K562 (cell line): ENCODE results near the gene CALML3.

Experiments used
- ATF1 ChIP-seq, 2 experiments: fragments of 450-650 bp in 1 of 2; IDR thresholded peaks; 2 replicates each; pipeline ENCODE4 v1.6.1; 2016; ENCODE audit warnings: missing compliant biosample characterization in 1 of 2, missing genetic modification characterization in 1 of 2
- CC2D1A ChIP-seq: fragments of 450-650 bp; IDR thresholded peaks from 2 replicates; pipeline ENCODE4 v1.6.1; 2017; ENCODE audit warnings: mild to moderate bottlenecking
- CTCF ChIP-seq, 3 experiments: IDR thresholded peaks in 2 of 3; conservative IDR thresholded peaks in 1 of 3; 2 replicates each; pipeline ENCODE4 v1.5.1; 2011 to 2012; ENCODE audit warnings: low read length in 3 of 3, mild to moderate bottlenecking in 3 of 3, control low read depth in 2 of 3, improper control_type of control experiment in 1 of 3, inconsistent platforms in 1 of 3, low read depth in 1 of 3, mixed read lengths in 1 of 3, moderate library complexity in 1 of 3; ENCODE audit not compliant: insufficient read depth in 2 of 3
- FOS ChIP-seq: IDR thresholded peaks from 3 replicates; pipeline ENCODE4 v1.6.1; 2011; ENCODE audit not compliant: insufficient read length; ENCODE audit errors: extremely low read depth
- HMG20B ChIP-seq: fragments of 250-450 bp; sonication (Bioruptor Pico); IDR thresholded peaks from 2 replicates; pipeline ENCODE4 v1.5.0; 2021; ENCODE audit warnings: mild to moderate bottlenecking
- LEF1 ChIP-seq: fragments of 450-650 bp; IDR thresholded peaks from 2 replicates; pipeline ENCODE4 v1.6.1; 2016; ENCODE audit warnings: mild to moderate bottlenecking
- MAFF ChIP-seq: IDR thresholded peaks from 2 replicates; pipeline ENCODE4 v1.6.1; 2012; ENCODE audit warnings: low read length, improper control_type of control experiment
- POLR2A ChIP-seq: fragments of 450-650 bp; conservative IDR thresholded peaks from 2 replicates; pipeline ENCODE4 v1.6.1; 2016
- POLR2AphosphoS5 ChIP-seq: IDR thresholded peaks from 2 replicates; pipeline ENCODE4 v1.6.1; 2011; ENCODE audit warnings: mild to moderate bottlenecking, low read depth, low read length, moderate library complexity; ENCODE audit not compliant: control insufficient read depth, insufficient read depth
- SMAD2 ChIP-seq: fragments of 150-350 bp; IDR thresholded peaks from 2 replicates; pipeline ENCODE4 v1.6.1; 2014; ENCODE audit warnings: low read depth, mild to moderate bottlenecking, low read length
- ZNF140 ChIP-seq: fragments of 250-450 bp; sonication (Bioruptor Pico); IDR thresholded peaks from 2 replicates; pipeline ENCODE4 v1.8.0; 2021; ENCODE audit warnings: moderate library complexity, mild to moderate bottlenecking, inconsistent platforms
- ZNF586 ChIP-seq: fragments of 450-650 bp; formaldehyde crosslinking; conservative IDR thresholded peaks from 2 replicates; pipeline ENCODE4 v1.4.0; 2020; ENCODE audit warnings: mild to moderate bottlenecking, moderate library complexity
- TF ChIP-seq, protein P1 (sequence below): fragments of 450-650 bp; formaldehyde crosslinking; conservative IDR thresholded peaks from 2 replicates; pipeline ENCODE4 v1.4.0; 2022; ENCODE audit warnings: mild to moderate bottlenecking, missing genetic modification characterization
- TF ChIP-seq, protein P2 (sequence below): fragments of 250-450 bp; sonication (Bioruptor Pico); IDR thresholded peaks from 2 replicates; pipeline ENCODE4 v1.5.0; 2022; ENCODE audit warnings: mild to moderate bottlenecking

GRCh38 chr10:5534051-5534821, 9.5 kb downstream of the CALML3 start:
- TF ChIP-seq CTCF (IDR thresholded peaks at IDR 0.05 in 2 of 3, conservative IDR thresholded peaks at IDR 0.05 in 1 of 3; ENCODE audit: insufficient read depth in 2 of 3, low read depth in 1 of 3, low read length in 3 of 3) (no peak), SMAD2 (no peak), POLR2AphosphoS5 (no peak), MAFF (no peak), POLR2A (no peak), CC2D1A (no peak), ZNF140 (CRISPR knock-in tag) (no peak), FOS (no peak), ATF1 (CRISPR knock-in tag; IDR thresholded peaks at IDR 0.05) (no peak), ATF1 (tag; IDR thresholded peaks at IDR 0.05) (no peak), HMG20B (no peak), LEF1 (no peak), ZNF586 (CRISPR knock-in tag) (no peak)
- TF ChIP-seq, protein P1, sequence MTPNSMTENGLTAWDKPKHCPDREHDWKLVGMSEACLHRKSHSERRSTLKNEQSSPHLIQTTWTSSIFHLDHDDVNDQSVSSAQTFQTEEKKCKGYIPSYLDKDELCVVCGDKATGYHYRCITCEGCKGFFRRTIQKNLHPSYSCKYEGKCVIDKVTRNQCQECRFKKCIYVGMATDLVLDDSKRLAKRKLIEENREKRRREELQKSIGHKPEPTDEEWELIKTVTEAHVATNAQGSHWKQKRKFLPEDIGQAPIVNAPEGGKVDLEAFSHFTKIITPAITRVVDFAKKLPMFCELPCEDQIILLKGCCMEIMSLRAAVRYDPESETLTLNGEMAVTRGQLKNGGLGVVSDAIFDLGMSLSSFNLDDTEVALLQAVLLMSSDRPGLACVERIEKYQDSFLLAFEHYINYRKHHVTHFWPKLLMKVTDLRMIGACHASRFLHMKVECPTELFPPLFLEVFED = no peak
- TF ChIP-seq, protein P2, sequence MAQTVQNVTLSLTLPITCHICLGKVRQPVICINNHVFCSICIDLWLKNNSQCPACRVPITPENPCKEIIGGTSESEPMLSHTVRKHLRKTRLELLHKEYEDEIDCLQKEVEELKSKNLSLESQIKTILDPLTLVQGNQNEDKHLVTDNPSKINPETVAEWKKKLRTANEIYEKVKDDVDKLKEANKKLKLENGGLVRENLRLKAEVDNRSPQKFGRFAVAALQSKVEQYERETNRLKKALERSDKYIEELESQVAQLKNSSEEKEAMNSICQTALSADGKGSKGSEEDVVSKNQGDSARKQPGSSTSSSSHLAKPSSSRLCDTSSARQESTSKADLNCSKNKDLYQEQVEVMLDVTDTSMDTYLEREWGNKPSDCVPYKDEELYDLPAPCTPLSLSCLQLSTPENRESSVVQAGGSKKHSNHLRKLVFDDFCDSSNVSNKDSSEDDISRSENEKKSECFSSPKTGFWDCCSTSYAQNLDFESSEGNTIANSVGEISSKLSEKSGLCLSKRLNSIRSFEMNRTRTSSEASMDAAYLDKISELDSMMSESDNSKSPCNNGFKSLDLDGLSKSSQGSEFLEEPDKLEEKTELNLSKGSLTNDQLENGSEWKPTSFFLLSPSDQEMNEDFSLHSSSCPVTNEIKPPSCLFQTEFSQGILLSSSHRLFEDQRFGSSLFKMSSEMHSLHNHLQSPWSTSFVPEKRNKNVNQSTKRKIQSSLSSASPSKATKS (CRISPR knock-in tag) = no peak
